HCT116 (cell line): Measurements from ENCODE around the gene SHC4. TPM values are rescaled to one million over a fixed set of nuclear protein-coding genes. Genes with fewer than 3 reads are reported as not detected.

Experiments
- ATAC-seq: fragments of 200-7000 bp; cut with Tn5 transposase; 2 replicates; pipeline ENCODE4 v1.9.1; 2020; ENCODE audit warnings: mild to moderate bottlenecking, moderate library complexity
- BruUV-seq: library from RNA; stranded (reverse); fragments of 400-500 nt; replicated peaks from 2 replicates; lab custom pipeline; 2021; lab: Mats Ljungman, UMichigan
- CTCF ChIA-PET: fragments of 300-600 bp; sonication (Branson Sonifier 250); formaldehyde crosslinking; loops from one replicate; lab custom pipeline; 2021; ENCODE audit warnings: antibody characterized with exemption; lab: Charles Lee
- POLR2A ChIA-PET: fragments of 300-600, 350-600 bp; sonication (Branson Sonifier 250); formaldehyde crosslinking; loops from one replicate; lab custom pipeline; 2021; ENCODE audit warnings: antibody characterized with exemption; lab: Charles Lee
- RAD21 ChIA-PET, 2 experiments: fragments of 300-600 bp; sonication (Branson Sonifier 250); formaldehyde crosslinking; loops; one replicate each; lab custom pipeline; 2023; ENCODE audit warnings: low total read pairs in 2 of 2; ENCODE audit not compliant: uncharacterized antibody in 2 of 2, unreplicated experiment in 2 of 2, low non-redundant PET in 1 of 2; lab: Charles Lee
- DNase-seq: peaks from one replicate; pipeline ENCODE4 v3.0.0-alpha.2; 2010; ENCODE audit warnings: low read depth, low spot score
- H2AFZ ChIP-seq: fragments of 200-600 bp; shearing (Covaris generic), sonication (generic); 2 replicates; pipeline ENCODE4 v1.6.1; 2017; ENCODE audit warnings: low read depth, mixed run types, mixed read lengths, antibody characterized with exemption, low read length; ENCODE audit not compliant: poor library complexity, severe bottlenecking
- H3K27ac ChIP-seq: 2 replicates; pipeline ENCODE4 v1.5.1; 2012; ENCODE audit warnings: low read depth, low read length
- H3K27me3 ChIP-seq: fragments of 200-600 bp; sonication (generic); 2 replicates; pipeline ENCODE4 v1.6.1; 2016; ENCODE audit warnings: mixed run types, low read length, mixed read lengths; ENCODE audit not compliant: insufficient read depth
- H3K36me3 ChIP-seq, 2 experiments: fragments of 200-500 bp in 1 of 2; fragments of 200-600 bp in 1 of 2; sonication (Bioruptor generic) in 1 of 2; sonication (generic) in 1 of 2; 2 replicates each; pipeline versions ENCODE4 v1.5.1 to v1.6.1; 2014 to 2016; ENCODE audit warnings: low read length in 2 of 2, inconsistent platforms in 1 of 2, mixed read lengths in 1 of 2, mixed run types in 1 of 2; ENCODE audit not compliant: insufficient read depth in 2 of 2, control insufficient read depth in 1 of 2
- H3K4me1 ChIP-seq, 2 experiments: fragments of 200-600 bp in 1 of 2; sonication (generic) in 1 of 2; 2 replicates each; pipeline versions ENCODE4 v1.5.1 to v1.6.1; 2012 to 2017; ENCODE audit warnings: low read length in 2 of 2, inconsistent platforms in 1 of 2, mild to moderate bottlenecking in 1 of 2, mixed read lengths in 1 of 2, mixed run types in 1 of 2, moderate library complexity in 1 of 2; ENCODE audit not compliant: insufficient read depth in 2 of 2, control insufficient read depth in 1 of 2
- H3K4me2 ChIP-seq: fragments of 200-600 bp; sonication (generic); 2 replicates; pipeline ENCODE4 v1.6.1; 2017; ENCODE audit warnings: mixed run types, low read length, mixed read lengths
- H3K4me3 ChIP-seq, 2 experiments: fragments of 200-600 bp in 1 of 2; sonication (generic) in 1 of 2; replicated peaks in 1 of 2; 2 replicates each; pipeline ENCODE4 v1.5.1; 2011 to 2016; ENCODE audit warnings: low read length in 2 of 2, control low read depth in 1 of 2, low read depth in 1 of 2, mild to moderate bottlenecking in 1 of 2, mixed read lengths in 1 of 2, mixed run types in 1 of 2
- H3K79me2 ChIP-seq: fragments of 200-600 bp; sonication (generic); 2 replicates; pipeline ENCODE4 v1.6.1; 2017; ENCODE audit warnings: mild to moderate bottlenecking, mixed run types, low read length, moderate library complexity, mixed read lengths; ENCODE audit not compliant: insufficient read depth
- H3K9ac ChIP-seq: fragments of 200-600 bp; sonication (generic); 2 replicates; pipeline ENCODE4 v1.6.1; 2016; ENCODE audit warnings: low read length, mixed read lengths
- H3K9me2 ChIP-seq: fragments of 200-600 bp; sonication (generic), shearing (Covaris generic); 2 replicates; pipeline ENCODE4 v1.6.1; 2017; ENCODE audit warnings: mixed run types, mild to moderate bottlenecking, moderate library complexity; ENCODE audit not compliant: insufficient read depth
- H3K9me3 ChIP-seq, 2 experiments: fragments of 200-500 bp in 1 of 2; fragments of 200-600 bp in 1 of 2; sonication (Bioruptor generic) in 1 of 2; sonication (generic) in 1 of 2; 2 replicates each; pipeline ENCODE4 v1.6.1; 2014 to 2017; ENCODE audit warnings: low read length in 2 of 2, mixed read lengths in 2 of 2, inconsistent platforms in 1 of 2, low read depth in 1 of 2, mild to moderate bottlenecking in 1 of 2, mixed run types in 1 of 2, moderate library complexity in 1 of 2; ENCODE audit not compliant: control insufficient read depth in 1 of 2, insufficient read depth in 1 of 2
- H4K20me1 ChIP-seq: fragments of 200-600 bp; sonication (generic), shearing (Covaris generic); 2 replicates; pipeline ENCODE4 v1.6.1; 2017; ENCODE audit warnings: mixed run types, mild to moderate bottlenecking, moderate library complexity; ENCODE audit not compliant: insufficient read depth
- CTCF ChIP-seq, 3 experiments: fragments of 200-600 bp in 1 of 3; sonication (generic) in 1 of 3; IDR thresholded peaks in 2 of 3; conservative IDR thresholded peaks in 1 of 3; 2 replicates each; pipeline ENCODE4 v1.5.1; 2012 to 2017; ENCODE audit warnings: low read depth in 2 of 3, low read length in 2 of 3, antibody characterized with exemption in 1 of 3, borderline replicate concordance in 1 of 3, control low read depth in 1 of 3, mild to moderate bottlenecking in 1 of 3, mixed read lengths in 1 of 3, mixed run types in 1 of 3, moderate library complexity in 1 of 3; ENCODE audit not compliant: insufficient read depth in 1 of 3
- ELF1 ChIP-seq: IDR thresholded peaks from 2 replicates; pipeline ENCODE4 v1.6.1; 2012; ENCODE audit warnings: low read depth, borderline replicate concordance
- EZH2phosphoT487 ChIP-seq: fragments of 200-600 bp; IDR thresholded peaks from 2 replicates; pipeline ENCODE4 v1.6.1; 2018; ENCODE audit warnings: antibody characterized with exemption, borderline replicate concordance
- FOSL1 ChIP-seq: IDR thresholded peaks from 2 replicates; pipeline ENCODE4 v1.6.1; 2012; ENCODE audit warnings: low read depth
- JUND ChIP-seq: IDR thresholded peaks from 2 replicates; pipeline ENCODE4 v1.6.1; 2012
- MAX ChIP-seq: IDR thresholded peaks from 2 replicates; pipeline ENCODE4 v1.6.1; 2012
- SIN3A ChIP-seq: IDR thresholded peaks from 2 replicates; pipeline ENCODE4 v1.6.1; 2012; ENCODE audit warnings: low read depth
- SRF ChIP-seq: IDR thresholded peaks from 2 replicates; pipeline ENCODE4 v1.6.1; 2012; ENCODE audit warnings: low read depth
- YY1 ChIP-seq: IDR thresholded peaks from 2 replicates; pipeline ENCODE4 v1.6.1; 2011; ENCODE audit warnings: low read length, low read depth, moderate library complexity, mild to moderate bottlenecking; ENCODE audit not compliant: insufficient replicate concordance; ENCODE audit errors: extremely low read depth
- ZFX ChIP-seq: fragments of 450-650 bp; IDR thresholded peaks from 2 replicates; pipeline ENCODE4 v1.6.1; 2017
- ZNF274 ChIP-seq: fragments of 200-500 bp; sonication (Bioruptor generic); IDR thresholded peaks from 2 replicates; pipeline ENCODE4 v1.6.1; 2014; ENCODE audit warnings: mild to moderate bottlenecking, low read depth, low read length, inconsistent platforms
- intact Hi-C: fragments of 100-400 bp; cut with micrococcal nuclease; formaldehyde crosslinking; loops from 2 replicates; pipeline ENCODE4 v1.10.0; 2022
- total RNA-seq: library from RNA; stranded (reverse); gene quantifications from one replicate; pipeline ENCODE4 v1.2.1, GENCODE V29; 2021; ENCODE audit not compliant: unreplicated experiment

SHC4 gene
- total RNA-seq, 1 experiment from 2014 or later, result 0.44 TPM

GRCh38 chr15:48992096-48992495 is 28.4 kb upstream of the SHC4 start:
- no peaks in the 10 kb centered on the region for H3K27me3 ChIP-seq
- CTCF ChIA-PET, result interaction anchor here (1.3 kb wide), 1 partner anchor 16 kb away, joined by 4 read pairs; no protein-coding TSS in a partner anchor
- H4K20me1 ChIP-seq, result no peaks in the 10 kb centered on the region
- POLR2A ChIA-PET, result no interaction called here
- H3K79me2 ChIP-seq, result no peaks in the 10 kb centered on the region
- no TSS peak for BruUV-seq
- H3K9me3 ChIP-seq, result no peaks in the 10 kb centered on the region
- no peak overlapping the region for H3K4me3 ChIP-seq
- ATAC-seq, result no peak
- H3K9ac ChIP-seq, result no peak overlapping the region
- H3K4me1 ChIP-seq, result no peaks in the 10 kb centered on the region
- no peak overlapping the region for H3K4me2 ChIP-seq
- RAD21 ChIA-PET, result no interaction called here
- no peak overlapping the region for H3K27ac ChIP-seq
- H3K9me2 ChIP-seq, result no peaks in the 10 kb centered on the region
- intact Hi-C loops, result no loop called here
- no peak overlapping the region for H2AFZ ChIP-seq
- DNase-seq, result no peak
- peaks cover 0 to 9% of the 10 kb centered on the region in 2 experiments; a peak in 2 of 4 replicates for H3K36me3 ChIP-seq
- TF ChIP-seq EZH2phosphoT487, result no peak
- no peak for TF ChIP-seq YY1
- no peak for TF ChIP-seq SIN3A
- TF ChIP-seq ZNF274, result no peak
- TF ChIP-seq MAX, result no peak
- TF ChIP-seq SRF, result no peak
- TF ChIP-seq CTCF (IDR thresholded peaks at IDR 0.05 in 2 of 3, conservative IDR thresholded peaks at IDR 0.05 in 1 of 3; ENCODE audit: borderline replicate concordance in 1 of 3, insufficient read depth in 1 of 3, low read depth in 2 of 3, low read length in 2 of 3), result no peak
- no peak for TF ChIP-seq FOSL1
- TF ChIP-seq ELF1, result no peak
- no peak for TF ChIP-seq JUND
- TF ChIP-seq ZFX, result no peak
